GM23338 (cell line): ENCODE results near the gene POPDC2.

Experiments used
- EZH2phosphoT487 ChIP-seq: fragments of 200-600 bp; sonication (generic); IDR thresholded peaks from one replicate; pipeline ENCODE4 v1.8.1; 2018; ENCODE audit warnings: antibody characterized with exemption; ENCODE audit not compliant: unreplicated experiment
- TF ChIP-seq, protein P1 (sequence below): IDR thresholded peaks from one replicate; pipeline ENCODE4 v1.6.1; 2018; ENCODE audit warnings: antibody characterized with exemption; ENCODE audit not compliant: unreplicated experiment

GRCh38 chr3:119645813-119646212 is 14.6 kb downstream of the POPDC2 start:
- TF ChIP-seq EZH2phosphoT487: no peak
- TF ChIP-seq, protein P1, sequence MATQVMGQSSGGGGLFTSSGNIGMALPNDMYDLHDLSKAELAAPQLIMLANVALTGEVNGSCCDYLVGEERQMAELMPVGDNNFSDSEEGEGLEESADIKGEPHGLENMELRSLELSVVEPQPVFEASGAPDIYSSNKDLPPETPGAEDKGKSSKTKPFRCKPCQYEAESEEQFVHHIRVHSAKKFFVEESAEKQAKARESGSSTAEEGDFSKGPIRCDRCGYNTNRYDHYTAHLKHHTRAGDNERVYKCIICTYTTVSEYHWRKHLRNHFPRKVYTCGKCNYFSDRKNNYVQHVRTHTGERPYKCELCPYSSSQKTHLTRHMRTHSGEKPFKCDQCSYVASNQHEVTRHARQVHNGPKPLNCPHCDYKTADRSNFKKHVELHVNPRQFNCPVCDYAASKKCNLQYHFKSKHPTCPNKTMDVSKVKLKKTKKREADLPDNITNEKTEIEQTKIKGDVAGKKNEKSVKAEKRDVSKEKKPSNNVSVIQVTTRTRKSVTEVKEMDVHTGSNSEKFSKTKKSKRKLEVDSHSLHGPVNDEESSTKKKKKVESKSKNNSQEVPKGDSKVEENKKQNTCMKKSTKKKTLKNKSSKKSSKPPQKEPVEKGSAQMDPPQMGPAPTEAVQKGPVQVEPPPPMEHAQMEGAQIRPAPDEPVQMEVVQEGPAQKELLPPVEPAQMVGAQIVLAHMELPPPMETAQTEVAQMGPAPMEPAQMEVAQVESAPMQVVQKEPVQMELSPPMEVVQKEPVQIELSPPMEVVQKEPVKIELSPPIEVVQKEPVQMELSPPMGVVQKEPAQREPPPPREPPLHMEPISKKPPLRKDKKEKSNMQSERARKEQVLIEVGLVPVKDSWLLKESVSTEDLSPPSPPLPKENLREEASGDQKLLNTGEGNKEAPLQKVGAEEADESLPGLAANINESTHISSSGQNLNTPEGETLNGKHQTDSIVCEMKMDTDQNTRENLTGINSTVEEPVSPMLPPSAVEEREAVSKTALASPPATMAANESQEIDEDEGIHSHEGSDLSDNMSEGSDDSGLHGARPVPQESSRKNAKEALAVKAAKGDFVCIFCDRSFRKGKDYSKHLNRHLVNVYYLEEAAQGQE: no peak
